ENCODE results near the gene SCFD2. TPM values are rescaled to one million over a fixed set of nuclear protein-coding genes. Genes with fewer than 3 reads are reported as not detected.

SCFD2 gene
- total and polyA plus RNA-seq, 8 donors: 11.4 to 26.6 (median 13.7) TPM

- Histone ChIP-seq H3K36me3 (no peaks in the 10 kb centered on the region), H3K9me3 (peaks cover 0 to 12% of the 10 kb centered on the region in 2 donors), H3K4me1 (no peaks in the 10 kb centered on the region), H3K27ac (no peak overlapping the region), H3K4me3 (no peak overlapping the region), H3K27me3 (no peaks in the 10 kb centered on the region)
- TF ChIP-seq CTCF (IDR thresholded peaks at IDR 0.05): no peak
- DNase-seq (no peak), ATAC-seq (no peak)
- intact Hi-C loops (cut with DNase I): no loop called here
Measured at GRCh38 chr4:53066155-53066554, 299.7 kb downstream of the SCFD2 start.

- DNase-seq (no peak), ATAC-seq (no peak)
- TF ChIP-seq CTCF (IDR thresholded peaks at IDR 0.05): no peak
- Histone ChIP-seq H3K27ac (no peak overlapping the region), H3K9me3 (peaks cover 0 to 12% of the 10 kb centered on the region in 2 donors), H3K4me1 (no peaks in the 10 kb centered on the region), H3K27me3 (no peaks in the 10 kb centered on the region), H3K4me3 (no peak overlapping the region), H3K36me3 (no peaks in the 10 kb centered on the region)
- intact Hi-C loops (cut with DNase I): no loop called here
Measured at GRCh38 chr4:53064609-53065008, 301.3 kb downstream of the SCFD2 start.

- no peaks in the 10 kb centered on the region for H3K36me3 ChIP-seq
- intact Hi-C loops (cut with DNase I): no loop called here
- ATAC-seq (no peak), DNase-seq (no peak)
- TF ChIP-seq CTCF (IDR thresholded peaks at IDR 0.05): no peak
- no peaks in the 10 kb centered on the region for H3K4me1 ChIP-seq
- no peaks in the 10 kb centered on the region for H3K9me3 ChIP-seq
- no peak overlapping the region for H3K4me3 ChIP-seq
- H3K27me3 ChIP-seq: no peaks in the 10 kb centered on the region
- H3K27ac ChIP-seq: no peak overlapping the region
Measured at GRCh38 chr4:53061091-53061850, 304.6 kb downstream of the SCFD2 start.

- TF ChIP-seq CTCF (IDR thresholded peaks at IDR 0.05): no peak
- H3K4me3 ChIP-seq: no peak overlapping the region
- DNase-seq (no peak), ATAC-seq (no peak)
- no peaks in the 10 kb centered on the region for H3K27me3 ChIP-seq
- H3K4me1 ChIP-seq: no peaks in the 10 kb centered on the region
- no peaks in the 10 kb centered on the region for H3K9me3 ChIP-seq
- no peak overlapping the region for H3K27ac ChIP-seq
- intact Hi-C loops (cut with DNase I): no loop called here
- no peaks in the 10 kb centered on the region for H3K36me3 ChIP-seq
Measured at GRCh38 chr4:53060278-53060677, 305.6 kb downstream of the SCFD2 start.

- DNase-seq (no peak), ATAC-seq (no peak)
- intact Hi-C loops (cut with DNase I): no loop called here
- no peak overlapping the region for H3K27ac ChIP-seq
- H3K4me1 ChIP-seq: no peaks in the 10 kb centered on the region
- H3K4me3 ChIP-seq: no peak overlapping the region
- no peaks in the 10 kb centered on the region for H3K36me3 ChIP-seq
- no peak for TF ChIP-seq CTCF (IDR thresholded peaks at IDR 0.05)
- H3K9me3 ChIP-seq: no peaks in the 10 kb centered on the region
- no peaks in the 10 kb centered on the region for H3K27me3 ChIP-seq
Measured at GRCh38 chr4:53059871-53060270, 306.0 kb downstream of the SCFD2 start.

Measured in left lung (tissue), 10 donors.